ENCODE measurements around the gene C20orf144.

DNA sequence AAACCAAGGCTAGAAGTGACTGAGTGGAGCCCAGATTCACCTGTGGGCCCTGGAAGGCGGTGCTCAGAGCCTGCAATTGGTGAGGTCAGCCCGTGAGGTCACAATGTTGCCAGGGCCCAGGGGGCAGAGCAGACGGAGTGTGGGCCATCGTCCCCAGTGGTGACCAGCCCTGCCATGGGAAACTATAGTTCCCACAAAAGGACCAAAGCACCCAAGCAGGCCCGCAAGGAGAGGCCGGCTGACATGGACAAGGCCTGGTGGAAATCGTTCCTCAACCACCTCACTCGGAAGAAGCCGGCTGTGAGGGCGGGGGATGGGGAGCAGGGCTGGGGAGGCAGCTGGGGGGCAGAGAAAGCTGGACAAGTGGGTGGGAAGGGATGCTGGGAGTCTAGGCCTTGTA is at the start of gene C20orf144:
- TF ChIP-seq, protein P1, sequence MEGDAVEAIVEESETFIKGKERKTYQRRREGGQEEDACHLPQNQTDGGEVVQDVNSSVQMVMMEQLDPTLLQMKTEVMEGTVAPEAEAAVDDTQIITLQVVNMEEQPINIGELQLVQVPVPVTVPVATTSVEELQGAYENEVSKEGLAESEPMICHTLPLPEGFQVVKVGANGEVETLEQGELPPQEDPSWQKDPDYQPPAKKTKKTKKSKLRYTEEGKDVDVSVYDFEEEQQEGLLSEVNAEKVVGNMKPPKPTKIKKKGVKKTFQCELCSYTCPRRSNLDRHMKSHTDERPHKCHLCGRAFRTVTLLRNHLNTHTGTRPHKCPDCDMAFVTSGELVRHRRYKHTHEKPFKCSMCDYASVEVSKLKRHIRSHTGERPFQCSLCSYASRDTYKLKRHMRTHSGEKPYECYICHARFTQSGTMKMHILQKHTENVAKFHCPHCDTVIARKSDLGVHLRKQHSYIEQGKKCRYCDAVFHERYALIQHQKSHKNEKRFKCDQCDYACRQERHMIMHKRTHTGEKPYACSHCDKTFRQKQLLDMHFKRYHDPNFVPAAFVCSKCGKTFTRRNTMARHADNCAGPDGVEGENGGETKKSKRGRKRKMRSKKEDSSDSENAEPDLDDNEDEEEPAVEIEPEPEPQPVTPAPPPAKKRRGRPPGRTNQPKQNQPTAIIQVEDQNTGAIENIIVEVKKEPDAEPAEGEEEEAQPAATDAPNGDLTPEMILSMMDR (IDR thresholded peaks at IDR 0.05; ENCODE audit: low read depth, low read length): no peak
- TF ChIP-seq EZH2phosphoT487 (IDR thresholded peaks at IDR 0.05; ENCODE audit: low read depth): no peak

Measured in OCI-LY3 (cell line).